Hepatocyte (in vitro differentiated cells): ENCODE data around the gene TTC7B.

ENCODE experiments used
- CTCF ChIP-seq: fragments of 200-600 bp; sonication (generic); IDR thresholded peaks from 2 replicates; pipeline ENCODE4 v1.5.1; 2016; ENCODE audit warnings: antibody characterized with exemption, mild to moderate bottlenecking; ENCODE audit not compliant: poor library complexity
- EZH2 ChIP-seq: fragments of 200-600 bp; sonication (generic); IDR thresholded peaks from 2 replicates; pipeline ENCODE4 v1.6.1; 2016; ENCODE audit warnings: antibody characterized with exemption, mild to moderate bottlenecking, borderline replicate concordance
- EZH2phosphoT487 ChIP-seq: fragments of 200-600 bp; sonication (generic); IDR thresholded peaks from one replicate; pipeline ENCODE4 v1.6.1; 2018; ENCODE audit warnings: antibody characterized with exemption, mild to moderate bottlenecking, low read depth, moderate library complexity; ENCODE audit not compliant: unreplicated experiment, severe bottlenecking

- peak; percentile 24 for TF ChIP-seq CTCF
- no peak for TF ChIP-seq EZH2
- TF ChIP-seq EZH2phosphoT487, result no peak
These were observed 297.3 kb downstream of the TTC7B start for GRCh38 chr14:90518941-90519256.
